SK-N-SH treated with all-trans-retinoic acid at 6 μM for 48 hours (cell line): ENCODE measurements around the gene IQCH.

Source experiments
- CREB5 ChIP-seq: fragments of 250-450 bp; sonication (Bioruptor Pico); IDR thresholded peaks from 2 replicates; pipeline ENCODE4 v1.5.1; 2020; ENCODE audit warnings: low read depth, mild to moderate bottlenecking, moderate library complexity
- OSR1 ChIP-seq: fragments of 250-450 bp; sonication (Bioruptor Pico); IDR thresholded peaks from 2 replicates; pipeline ENCODE4 v1.8.0; 2022; ENCODE audit warnings: moderate library complexity, mild to moderate bottlenecking, inconsistent platforms
- PATZ1 ChIP-seq: fragments of 250-450 bp; sonication (Bioruptor Pico); IDR thresholded peaks from 2 replicates; pipeline ENCODE4 v1.8.0; 2020; ENCODE audit warnings: mild to moderate bottlenecking, moderate library complexity, borderline replicate concordance
- POU6F1 ChIP-seq: fragments of 250-450 bp; sonication (Bioruptor Pico); IDR thresholded peaks from 2 replicates; pipeline ENCODE4 v1.8.0; 2021; ENCODE audit warnings: low read depth, mild to moderate bottlenecking, moderate library complexity, borderline replicate concordance
- PPARA ChIP-seq: fragments of 250-450 bp; sonication (Bioruptor Pico); IDR thresholded peaks from 2 replicates; pipeline ENCODE4 v1.5.0; 2020; ENCODE audit warnings: mild to moderate bottlenecking, borderline replicate concordance
- RARB ChIP-seq: fragments of 250-450 bp; sonication (Bioruptor Pico); IDR thresholded peaks from 2 replicates; pipeline ENCODE4 v1.8.0; 2021; ENCODE audit warnings: mild to moderate bottlenecking, moderate library complexity
- TCF4 ChIP-seq: fragments of 250-450 bp; sonication (Bioruptor Pico); IDR thresholded peaks from 2 replicates; pipeline ENCODE4 v1.8.0; 2021; ENCODE audit warnings: mild to moderate bottlenecking, moderate library complexity, borderline replicate concordance
- TOX ChIP-seq: fragments of 250-450 bp; sonication (Bioruptor Pico); IDR thresholded peaks from 2 replicates; pipeline ENCODE4 v1.8.0; 2021; ENCODE audit warnings: mild to moderate bottlenecking, moderate library complexity, borderline replicate concordance
- ZC3H10 ChIP-seq: fragments of 250-450 bp; sonication (Bioruptor Pico); IDR thresholded peaks from 2 replicates; pipeline ENCODE4 v1.5.1; 2021; ENCODE audit warnings: mild to moderate bottlenecking, moderate library complexity
- ZFP3 ChIP-seq: fragments of 250-450 bp; sonication (Bioruptor Pico); IDR thresholded peaks from 2 replicates; pipeline ENCODE4 v1.5.0; 2020; ENCODE audit warnings: mild to moderate bottlenecking, moderate library complexity
- ZFP30 ChIP-seq: fragments of 450-650 bp; formaldehyde crosslinking; IDR thresholded peaks from 2 replicates; pipeline ENCODE4 v1.5.0; 2022; ENCODE audit warnings: mild to moderate bottlenecking, moderate library complexity
- ZNF70 ChIP-seq: fragments of 450-650 bp; formaldehyde crosslinking; IDR thresholded peaks from 2 replicates; pipeline ENCODE4 v1.5.0; 2020; ENCODE audit warnings: mild to moderate bottlenecking, moderate library complexity
- ZNF8 ChIP-seq: fragments of 450-650 bp; formaldehyde crosslinking; IDR thresholded peaks from 2 replicates; pipeline ENCODE4 v1.5.0; 2020; ENCODE audit warnings: mild to moderate bottlenecking, moderate library complexity

GRCh38 chr15:67384761-67385160 is 130.2 kb downstream of the IQCH start:
- no peak for TF ChIP-seq TOX (CRISPR knock-in tag)
- TF ChIP-seq ZFP3: no peak
- no peak for TF ChIP-seq ZNF8 (CRISPR knock-in tag)
- no peak for TF ChIP-seq CREB5 (CRISPR knock-in tag)
- TF ChIP-seq PATZ1 (CRISPR knock-in tag): no peak
- TF ChIP-seq ZC3H10: no peak
- TF ChIP-seq ZNF70: no peak
- no peak for TF ChIP-seq PPARA
- TF ChIP-seq ZFP30: no peak
- TF ChIP-seq POU6F1 (CRISPR knock-in tag): no peak
- TF ChIP-seq OSR1 (CRISPR knock-in tag): no peak
- no peak for TF ChIP-seq RARB (CRISPR knock-in tag)
- TF ChIP-seq TCF4 (CRISPR knock-in tag): no peak
